Activated naive CD4-positive, alpha-beta T cell treated with anti-CD3 and anti-CD28 coated beads, Interleukin-2, amount 50 U/mL, for 24 hours (primary cell): ENCODE measurements around the gene TNIP3.
"Not testable (repeated sequence)": the region's sequence is repeated elsewhere in the genome, so short reads cannot be mapped to it uniquely, and the experiment has no call there.

Source experiments
- H3K27ac Mint-ChIP-seq: one replicate; pipeline ENCODE4 v1.8.0; 2021; ENCODE audit warnings: mild to moderate bottlenecking, mixed read lengths
- H3K27me3 Mint-ChIP-seq: one replicate; pipeline ENCODE4 v1.8.0; 2021; ENCODE audit warnings: mixed read lengths
- H3K36me3 Mint-ChIP-seq: one replicate; pipeline ENCODE4 v1.8.0; 2021; ENCODE audit warnings: mixed read lengths
- H3K4me1 Mint-ChIP-seq: one replicate; pipeline ENCODE4 v1.8.0; 2021; ENCODE audit warnings: mixed read lengths
- H3K4me3 Mint-ChIP-seq: one replicate; pipeline ENCODE4 v1.8.0; 2021; ENCODE audit warnings: mild to moderate bottlenecking, mixed read lengths
- H3K9me3 Mint-ChIP-seq: one replicate; pipeline ENCODE4 v1.8.0; 2021; ENCODE audit warnings: mixed read lengths

The TNIP3 gene

GRCh38 chr4:121185960-121186359 lies 21.8 kb upstream of the TNIP3 start:
- no peak overlapping the region for H3K27ac Mint-ChIP-seq
- H3K36me3 Mint-ChIP-seq: no peaks in the 10 kb centered on the region
- H3K9me3 Mint-ChIP-seq: no peaks in the 10 kb centered on the region
- H3K27me3 Mint-ChIP-seq: no peaks in the 10 kb centered on the region
- H3K4me1 Mint-ChIP-seq: peaks cover 89% of the 10 kb centered on the region
- H3K4me3 Mint-ChIP-seq: no peak overlapping the region

DNA sequence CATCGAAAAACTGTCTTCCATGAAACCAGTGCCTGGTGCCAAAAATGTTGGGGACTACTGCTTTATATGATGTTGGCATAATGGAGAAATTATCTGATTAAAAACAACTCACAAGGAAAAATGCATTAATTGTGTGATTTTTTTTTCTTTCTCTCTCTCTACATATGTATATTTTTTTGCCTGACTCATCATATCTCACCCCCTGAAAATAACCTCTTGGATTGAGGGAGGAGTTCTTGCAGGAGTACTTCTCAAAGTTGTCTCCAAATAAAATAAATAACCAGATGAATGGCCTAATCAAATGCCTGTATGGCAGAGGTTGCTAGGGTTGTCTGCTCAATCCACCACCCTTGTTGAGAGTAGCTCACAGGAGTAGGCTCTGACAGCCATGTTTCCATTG lies 19.9 kb upstream of the TNIP3 start:
- Mint-ChIP-seq H3K36me3 (peaks cover 6% of the 10 kb centered on the region), H3K27me3 (no peaks in the 10 kb centered on the region), H3K4me3 (no peak overlapping the region), H3K9me3 (peaks cover 11% of the 10 kb centered on the region), H3K4me1 (peaks cover 89% of the 10 kb centered on the region), H3K27ac (peak overlapping the region; percentile 19)

DNA sequence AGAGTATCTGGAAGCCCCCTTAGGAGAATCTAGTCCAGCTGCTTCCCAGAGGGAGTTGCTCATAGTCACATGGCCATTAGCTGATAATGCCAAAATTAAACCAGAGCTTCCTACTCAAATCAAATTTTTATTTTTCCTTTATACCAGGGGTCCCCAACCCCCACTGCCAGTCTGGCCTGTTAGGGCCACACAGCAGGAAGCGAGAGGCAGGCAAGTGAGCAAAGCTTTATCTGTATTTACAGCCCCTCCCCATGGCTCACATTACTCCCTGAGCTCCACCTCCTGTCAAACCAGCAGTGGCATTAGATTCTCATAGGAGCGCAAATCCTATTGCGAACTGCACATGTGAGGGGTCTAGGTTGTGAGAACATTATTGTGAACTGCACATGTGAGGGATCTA lies 19.2 kb upstream of the TNIP3 start:
- no peak overlapping the region for H3K4me3 Mint-ChIP-seq
- H3K4me1 Mint-ChIP-seq: peaks cover 89% of the 10 kb centered on the region
- peak overlapping the region; percentile 66 for H3K27ac Mint-ChIP-seq
- H3K9me3 Mint-ChIP-seq: peaks cover 16% of the 10 kb centered on the region
- H3K36me3 Mint-ChIP-seq: peaks cover 6% of the 10 kb centered on the region
- no peaks in the 10 kb centered on the region for H3K27me3 Mint-ChIP-seq

- Mint-ChIP-seq H3K36me3 (peaks cover 9% of the 10 kb centered on the region), H3K27ac (peak overlapping the region; percentile 97), H3K4me3 (peak overlapping the region; percentile 87), H3K4me1 (peaks cover 89% of the 10 kb centered on the region), H3K9me3 (peaks cover 16% of the 10 kb centered on the region), H3K27me3 (no peaks in the 10 kb centered on the region)
These were observed 18.2 kb upstream of the TNIP3 start for GRCh38 chr4:121182296-121182695.

GRCh38 chr4:121181493-121181892 lies 17.4 kb upstream of the TNIP3 start:
- Mint-ChIP-seq H3K9me3 (peaks cover 16% of the 10 kb centered on the region), H3K27me3 (no peaks in the 10 kb centered on the region), H3K4me3 (peak overlapping the region; percentile 87), H3K36me3 (peaks cover 9% of the 10 kb centered on the region), H3K27ac (peak overlapping the region; percentile 97), H3K4me1 (peaks cover 91% of the 10 kb centered on the region)

DNA sequence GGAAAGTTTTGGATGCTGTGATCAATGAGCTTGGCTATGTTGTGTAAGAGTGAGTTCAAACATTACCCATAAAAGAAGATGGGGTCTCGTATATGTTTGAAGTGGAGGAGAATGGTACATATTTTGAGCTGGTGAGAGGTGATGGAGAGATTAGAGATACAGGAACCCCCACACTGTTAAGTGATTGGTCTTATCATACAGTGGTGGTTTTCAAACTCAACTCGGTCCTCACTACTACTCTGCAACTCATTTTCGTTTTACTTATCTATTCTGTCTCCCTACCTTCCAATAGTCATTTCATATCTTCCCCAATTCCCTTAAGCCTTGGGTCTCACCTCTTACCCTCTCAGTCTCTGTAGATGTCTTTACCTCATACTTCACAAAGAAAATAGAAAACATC lies 16.4 kb upstream of the TNIP3 start:
- Mint-ChIP-seq H3K36me3 (peaks cover 9% of the 10 kb centered on the region), H3K4me1 (peaks cover 92% of the 10 kb centered on the region), H3K4me3 (peak overlapping the region; percentile 75), H3K27me3 (no peaks in the 10 kb centered on the region), H3K27ac (peak overlapping the region; percentile 97), H3K9me3 (peaks cover 16% of the 10 kb centered on the region)

- H3K36me3 Mint-ChIP-seq: peaks cover 12% of the 10 kb centered on the region
- H3K9me3 Mint-ChIP-seq: peaks cover 16% of the 10 kb centered on the region
- H3K27me3 Mint-ChIP-seq: no peaks in the 10 kb centered on the region
- H3K4me1 Mint-ChIP-seq: peaks cover 84% of the 10 kb centered on the region
- peak overlapping the region; percentile 97 for H3K27ac Mint-ChIP-seq
- H3K4me3 Mint-ChIP-seq: peak overlapping the region; percentile 39
These were observed 13.4 kb upstream of the TNIP3 start for GRCh38 chr4:121177246-121178137.

DNA sequence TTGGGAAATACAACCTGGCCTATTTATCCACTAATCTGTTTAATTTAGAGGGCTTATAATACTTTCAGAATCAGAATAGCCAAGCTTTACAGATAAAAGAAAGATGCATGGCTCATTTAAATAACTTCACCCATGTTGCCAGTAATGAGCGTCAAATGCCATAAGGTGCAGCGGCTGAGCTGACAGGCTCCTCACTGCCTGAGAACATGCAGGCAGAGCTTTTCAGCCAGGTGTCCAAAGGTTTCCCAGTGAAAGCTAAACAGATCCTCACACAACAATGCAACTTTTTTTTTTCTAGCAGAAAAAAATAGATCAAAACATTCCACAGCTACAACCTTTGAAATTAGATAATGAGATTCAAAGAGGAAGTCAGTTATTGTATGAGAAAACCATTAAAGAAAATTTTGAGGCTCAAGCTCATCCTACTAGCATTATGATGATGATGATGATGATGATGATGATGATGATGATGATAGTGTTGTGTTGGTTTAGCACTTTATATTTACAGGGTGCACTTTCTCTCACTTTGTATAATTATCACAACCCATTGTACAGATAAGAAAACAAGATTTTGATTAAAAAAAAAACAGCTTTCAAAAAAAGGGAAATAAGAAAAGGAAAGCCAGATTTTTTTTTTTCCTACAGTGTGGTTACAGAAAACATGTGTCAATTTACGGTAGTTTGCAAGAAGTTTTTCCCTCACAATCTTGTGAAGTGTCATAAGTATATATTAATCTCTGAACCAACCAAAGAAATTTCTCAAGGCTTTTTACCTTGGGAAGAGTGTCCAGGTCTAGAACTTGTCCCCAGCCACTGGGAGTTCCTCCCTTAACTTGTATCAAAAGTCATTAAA lies 12.2 kb upstream of the TNIP3 start:
- Mint-ChIP-seq H3K9me3 (peaks cover 16% of the 10 kb centered on the region), H3K4me3 (peak overlapping the region; percentile 39), H3K27ac (peak overlapping the region; percentile 36), H3K4me1 (peaks cover 82% of the 10 kb centered on the region), H3K36me3 (peaks cover 12% of the 10 kb centered on the region), H3K27me3 (no peaks in the 10 kb centered on the region)

DNA sequence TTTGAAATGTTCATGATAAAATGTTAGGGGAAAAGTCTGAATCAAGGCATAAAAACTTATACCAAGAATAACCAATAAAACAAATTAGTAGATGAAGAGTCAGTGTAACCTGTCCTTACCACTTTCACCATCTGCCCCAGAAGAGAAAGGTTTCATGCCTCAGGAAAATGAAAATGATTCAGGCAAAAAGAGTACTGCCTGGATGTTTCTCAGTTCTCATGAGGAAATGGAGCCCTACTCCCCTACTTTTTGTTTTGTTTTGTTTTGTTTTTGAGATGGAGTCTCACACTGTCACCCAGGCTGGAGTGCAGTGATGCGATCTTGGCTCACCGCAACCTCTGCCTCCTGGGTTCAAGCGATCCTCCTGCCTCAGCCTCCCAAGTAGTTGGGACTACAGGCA lies 7.4 kb upstream of the TNIP3 start:
- not testable (repeated sequence) for H3K4me3 Mint-ChIP-seq, H3K36me3 Mint-ChIP-seq, H3K27ac Mint-ChIP-seq, H3K9me3 Mint-ChIP-seq, H3K27me3 Mint-ChIP-seq
- peaks cover 63% of the 10 kb centered on the region for H3K4me1 Mint-ChIP-seq

DNA sequence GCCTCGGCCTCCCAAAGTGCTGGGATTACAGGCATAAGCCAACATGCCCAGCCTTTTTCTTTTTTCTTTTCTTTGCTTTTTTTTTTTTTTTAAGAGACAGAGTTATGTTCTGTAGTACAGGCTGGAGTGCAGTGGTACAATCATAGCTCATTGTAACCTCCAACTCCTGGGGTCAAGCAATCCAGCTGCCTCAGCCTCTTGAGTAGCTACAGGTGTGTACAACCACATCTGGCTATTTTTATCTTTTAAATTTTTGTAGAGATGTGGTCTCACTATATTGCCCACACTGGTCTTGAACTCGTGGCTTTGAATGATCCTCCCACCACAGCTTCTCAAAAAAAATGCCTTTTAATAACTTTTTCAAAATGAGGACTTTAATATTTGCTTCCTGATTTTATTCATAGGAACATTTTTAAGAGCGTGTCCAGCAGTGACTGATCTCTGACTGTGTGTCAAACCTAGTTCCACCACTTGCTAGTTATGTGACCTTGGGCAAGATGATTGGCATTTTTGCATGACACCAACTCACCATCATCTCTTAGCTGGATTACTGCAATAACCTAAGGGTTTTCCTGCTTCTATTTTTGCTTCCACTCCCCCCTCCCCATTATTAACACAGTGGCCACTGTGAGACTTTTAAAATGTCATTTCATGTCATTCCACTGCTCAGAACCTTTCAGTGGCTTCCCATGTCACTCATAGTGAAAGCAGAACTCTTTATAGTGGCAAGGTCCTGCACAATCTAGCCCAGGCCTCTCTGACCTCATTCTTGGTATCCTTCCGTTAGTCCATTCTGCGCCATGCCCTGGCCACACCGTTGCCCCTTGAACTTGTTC lies 4.5 kb upstream of the TNIP3 start:
- H3K9me3 Mint-ChIP-seq: peaks cover 6% of the 10 kb centered on the region
- H3K27me3 Mint-ChIP-seq: no peaks in the 10 kb centered on the region
- peaks cover 6% of the 10 kb centered on the region for H3K36me3 Mint-ChIP-seq
- no peak overlapping the region for H3K4me3 Mint-ChIP-seq
- H3K4me1 Mint-ChIP-seq: peaks cover 68% of the 10 kb centered on the region
- H3K27ac Mint-ChIP-seq: no peak overlapping the region

DNA sequence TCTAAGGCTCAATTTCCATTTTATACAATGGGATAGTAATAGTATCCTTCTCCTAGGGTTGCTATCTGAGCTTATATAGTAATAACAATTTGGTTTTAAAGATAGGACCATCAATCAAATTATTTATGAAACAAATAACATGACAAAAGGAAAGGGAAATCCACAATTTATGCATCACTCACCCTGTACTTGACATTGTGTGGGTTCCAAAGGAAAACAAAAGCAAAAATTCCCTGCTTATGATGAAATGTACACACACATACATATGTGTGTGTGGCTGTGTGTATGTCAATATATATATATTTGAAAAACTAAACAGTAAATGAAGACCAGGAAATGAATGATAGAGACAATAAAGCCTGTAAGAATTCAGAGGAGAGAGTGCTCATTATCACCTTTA lies 2.9 kb upstream of the TNIP3 start:
- H3K27me3 Mint-ChIP-seq: no peaks in the 10 kb centered on the region
- peaks cover 3% of the 10 kb centered on the region for H3K36me3 Mint-ChIP-seq
- H3K9me3 Mint-ChIP-seq: peaks cover 6% of the 10 kb centered on the region
- H3K4me1 Mint-ChIP-seq: peaks cover 64% of the 10 kb centered on the region
- no peak overlapping the region for H3K27ac Mint-ChIP-seq
- H3K4me3 Mint-ChIP-seq: no peak overlapping the region

- H3K4me3 Mint-ChIP-seq: peak overlapping the region; percentile 54
- no peaks in the 10 kb centered on the region for H3K27me3 Mint-ChIP-seq
- H3K9me3 Mint-ChIP-seq: peaks cover 6% of the 10 kb centered on the region
- H3K4me1 Mint-ChIP-seq: peaks cover 60% of the 10 kb centered on the region
- peak overlapping the region; percentile 26 for H3K27ac Mint-ChIP-seq
- H3K36me3 Mint-ChIP-seq: peaks cover 3% of the 10 kb centered on the region
These were observed 1.1 kb upstream of the TNIP3 start for GRCh38 chr4:121165206-121165605.

DNA sequence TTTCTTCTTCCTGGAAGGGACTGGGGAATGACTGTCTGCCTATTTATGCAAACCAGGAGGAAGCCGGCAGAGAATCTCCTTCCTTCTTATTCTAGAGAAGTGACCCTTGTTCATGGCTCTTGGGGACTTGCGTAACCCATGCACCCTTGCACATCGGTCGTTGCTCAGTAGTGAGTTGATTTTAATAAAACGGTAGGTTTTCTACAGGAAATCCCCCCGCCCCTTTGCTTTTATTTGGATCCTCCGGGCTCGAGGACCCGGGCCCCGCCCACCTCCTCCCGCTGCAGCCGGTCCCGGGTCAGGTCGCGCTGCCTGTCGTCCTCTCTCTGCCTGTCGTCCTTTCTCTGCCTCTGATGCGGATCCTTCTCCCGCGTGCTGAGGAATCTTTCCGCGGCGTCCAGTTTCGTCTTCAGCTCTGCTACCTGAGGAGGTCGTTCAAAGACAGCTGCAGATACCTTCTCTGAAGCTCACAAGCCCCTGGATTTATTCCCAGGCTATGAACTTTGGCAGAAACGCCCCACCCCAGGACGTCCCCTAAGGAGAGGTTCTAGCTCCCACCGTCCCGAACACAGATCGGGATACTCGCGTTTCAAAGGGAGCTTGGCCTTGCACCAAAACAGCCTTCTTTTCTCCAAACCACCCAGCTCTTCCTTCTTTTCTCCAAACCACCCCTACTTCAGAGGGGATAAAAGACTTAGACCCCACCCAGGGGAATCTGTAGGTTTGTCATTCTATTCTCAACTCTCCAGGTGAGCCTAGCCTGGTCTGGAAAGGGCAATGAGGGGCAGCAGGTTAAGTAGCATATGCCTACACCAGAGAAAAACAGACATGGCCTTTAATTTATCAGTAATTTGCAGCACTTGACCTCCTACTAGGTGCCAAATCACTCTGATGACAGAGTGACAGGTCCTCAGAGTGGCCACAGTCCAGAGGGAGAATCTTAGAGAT lies 7.0 kb downstream of the TNIP3 start:
- H3K4me1 Mint-ChIP-seq: peaks cover 56% of the 10 kb centered on the region
- H3K27me3 Mint-ChIP-seq: no peaks in the 10 kb centered on the region
- H3K4me3 Mint-ChIP-seq: peak overlapping the region; percentile 91
- no peaks in the 10 kb centered on the region for H3K36me3 Mint-ChIP-seq
- H3K9me3 Mint-ChIP-seq: no peaks in the 10 kb centered on the region
- peak overlapping the region; percentile 82 for H3K27ac Mint-ChIP-seq

DNA sequence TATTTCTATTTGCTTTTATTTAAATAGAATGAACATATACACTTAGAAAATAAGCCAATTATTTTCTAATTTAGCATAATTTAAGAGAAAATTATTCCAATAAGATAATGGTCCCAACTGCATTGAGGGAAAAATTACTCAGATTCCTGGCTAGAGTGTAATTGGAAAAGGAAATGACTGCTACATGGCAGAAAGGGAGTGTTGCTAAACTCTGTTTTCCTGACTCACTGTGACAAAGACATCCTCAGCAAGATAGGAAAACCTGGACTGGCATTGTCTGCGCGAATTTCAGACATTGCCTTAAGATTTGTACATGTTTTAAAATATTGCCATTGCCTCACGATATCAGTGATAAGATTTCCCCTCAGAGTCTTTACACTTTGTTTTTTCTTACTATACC lies 8.2 kb downstream of the TNIP3 start:
- Mint-ChIP-seq H3K27me3 (no peaks in the 10 kb centered on the region), H3K27ac (no peak overlapping the region), H3K36me3 (peaks cover 3% of the 10 kb centered on the region), H3K4me3 (peak overlapping the region; percentile 81), H3K4me1 (peaks cover 62% of the 10 kb centered on the region), H3K9me3 (no peaks in the 10 kb centered on the region)
